Esophagus (tissue), 2 donors: Measurements from ENCODE around the gene ARHGAP10. TPM values are rescaled to one million over a fixed set of nuclear protein-coding genes. Genes with fewer than 3 reads are reported as not detected.

ENCODE experiments used
- H3K27ac ChIP-seq, 2 donors: one replicate each; pipeline ENCODE4 v1.5.1; 2013; ENCODE audit warnings: low read depth in 2 of 2, mild to moderate bottlenecking in 2 of 2, inconsistent platforms in 1 of 2, low read length in 1 of 2, moderate library complexity in 1 of 2
- H3K27me3 ChIP-seq, 2 donors: one replicate each; pipeline ENCODE4 v1.6.1; 2013; ENCODE audit warnings: low read length in 2 of 2, control low read depth in 1 of 2, mild to moderate bottlenecking in 1 of 2; ENCODE audit not compliant: insufficient read depth in 2 of 2, control insufficient read depth in 1 of 2
- H3K36me3 ChIP-seq, 2 donors: one replicate each; pipeline ENCODE4 v1.6.1; 2013; ENCODE audit warnings: low read length in 1 of 2; ENCODE audit not compliant: control insufficient read depth in 2 of 2, insufficient read depth in 2 of 2
- H3K4me1 ChIP-seq, 2 donors: one replicate each; pipeline ENCODE4 v1.6.1; 2013; ENCODE audit warnings: low read length in 1 of 2; ENCODE audit not compliant: control insufficient read depth in 2 of 2, insufficient read depth in 2 of 2
- H3K4me3 ChIP-seq, 2 donors: one replicate each; pipeline ENCODE4 v1.5.1; 2013; ENCODE audit warnings: low read length in 2 of 2, mild to moderate bottlenecking in 2 of 2, low read depth in 1 of 2, moderate library complexity in 1 of 2
- H3K9me3 ChIP-seq, 2 donors: one replicate each; pipeline ENCODE4 v1.6.1; 2013; ENCODE audit warnings: mild to moderate bottlenecking in 2 of 2, low read depth in 1 of 2, low read length in 1 of 2, moderate library complexity in 1 of 2; ENCODE audit not compliant: control insufficient read depth in 2 of 2, insufficient read depth in 1 of 2
- WGBS, 2 donors: extraction: QIAGEN DNeasy Blood & Tissue Kit; methylation state at CpG; one replicate each; pipeline ENCODE4 v1.1.7; 2013; 5-methylcytosine and 5-hydroxymethylcytosine counted together
- polyA plus RNA-seq, 2 donors: library from polyadenylated mRNA; stranded (reverse); fragments of 200-250 nt; gene quantifications; one replicate each; pipeline ENCODE4 v1.2.3, GENCODE V29; 2013
- donor health status: healthy with polysubstance abuse.
- donor health status: Bipolar disorder and iron deficiency.

ARHGAP10 gene
- polyA plus RNA-seq, 2 donors, result 31.2 to 53.9 TPM

- Histone ChIP-seq H3K36me3 (peaks cover 4 to 17% of the 10 kb centered on the region in 2 donors), H3K27ac (no peak overlapping the region), H3K9me3 (peaks cover 0 to 5% of the 10 kb centered on the region in 2 donors), H3K27me3 (no peaks in the 10 kb centered on the region), H3K4me3 (no peak overlapping the region), H3K4me1 (peaks cover 2 to 5% of the 10 kb centered on the region in 2 donors)
- 80 to 81% methylated on average over 13 of the region's 13 CpGs for WGBS, 2 donors
Measured at GRCh38 chr4:148068065-148068911, 336.4 kb downstream of the ARHGAP10 start.

GRCh38 chr4:148069086-148069894 is 337.4 kb downstream of the ARHGAP10 start:
- H3K27ac ChIP-seq, result no peak overlapping the region
- WGBS, 2 donors, result 90 to 93% methylated on average over 10 to 11 of the region's 11 CpGs
- peaks cover 2 to 5% of the 10 kb centered on the region in 2 donors for H3K4me1 ChIP-seq
- H3K9me3 ChIP-seq, result peaks cover 0 to 5% of the 10 kb centered on the region in 2 donors
- peaks cover 5 to 19% of the 10 kb centered on the region in 2 donors for H3K36me3 ChIP-seq
- H3K4me3 ChIP-seq, result no peak overlapping the region
- H3K27me3 ChIP-seq, result no peaks in the 10 kb centered on the region

- H3K36me3 ChIP-seq, result peaks cover 10 to 20% of the 10 kb centered on the region in 2 donors
- H3K27me3 ChIP-seq, result no peaks in the 10 kb centered on the region
- peaks cover 5 to 9% of the 10 kb centered on the region in 2 donors for H3K9me3 ChIP-seq
- H3K27ac ChIP-seq, result no peak overlapping the region
- 49 to 67% methylated on average over 3 of the region's 3 CpGs for WGBS, 2 donors
- peaks cover 2 to 5% of the 10 kb centered on the region in 2 donors for H3K4me1 ChIP-seq
- no peak overlapping the region for H3K4me3 ChIP-seq
Measured at GRCh38 chr4:148069895-148070178, 337.9 kb downstream of the ARHGAP10 start.

GRCh38 chr4:148071009-148071408 is 339.1 kb downstream of the ARHGAP10 start:
- peaks cover 13 to 26% of the 10 kb centered on the region in 2 donors for H3K36me3 ChIP-seq
- no peak overlapping the region for H3K4me3 ChIP-seq
- H3K27ac ChIP-seq, result no peak overlapping the region
- no peaks in the 10 kb centered on the region for H3K27me3 ChIP-seq
- 87 to 92% methylated on average over 4 of the region's 4 CpGs for WGBS, 2 donors
- peaks cover 8 to 14% of the 10 kb centered on the region in 2 donors for H3K9me3 ChIP-seq
- peaks cover 2 to 5% of the 10 kb centered on the region in 2 donors for H3K4me1 ChIP-seq

GRCh38 chr4:148072789-148073188 is 340.9 kb downstream of the ARHGAP10 start:
- H3K4me1 ChIP-seq, result peaks cover 0 to 2% of the 10 kb centered on the region in 2 donors
- no peak overlapping the region for H3K4me3 ChIP-seq
- peaks cover 9 to 29% of the 10 kb centered on the region in 2 donors for H3K36me3 ChIP-seq
- WGBS, 2 donors, result 96% methylated on average over 9 of the region's 9 CpGs
- no peaks in the 10 kb centered on the region for H3K27me3 ChIP-seq
- H3K27ac ChIP-seq, result no peak overlapping the region
- H3K9me3 ChIP-seq, result peaks cover 8 to 14% of the 10 kb centered on the region in 2 donors

- H3K27ac ChIP-seq, result no peak overlapping the region
- no peak overlapping the region for H3K4me3 ChIP-seq
- peaks cover 8 to 14% of the 10 kb centered on the region in 2 donors for H3K9me3 ChIP-seq
- H3K27me3 ChIP-seq, result no peaks in the 10 kb centered on the region
- 92% methylated on average over 6 of the region's 6 CpGs for WGBS, 2 donors
- peaks cover 0 to 2% of the 10 kb centered on the region in 2 donors for H3K4me1 ChIP-seq
- H3K36me3 ChIP-seq, result peaks cover 9 to 29% of the 10 kb centered on the region in 2 donors
Measured at GRCh38 chr4:148073349-148073748, 341.5 kb downstream of the ARHGAP10 start.

- no peak overlapping the region for H3K27ac ChIP-seq
- H3K4me3 ChIP-seq, result no peak overlapping the region
- peaks cover 0 to 1% of the 10 kb centered on the region in 2 donors for H3K4me1 ChIP-seq
- 92 to 96% methylated on average over 5 of the region's 5 CpGs for WGBS, 2 donors
- H3K36me3 ChIP-seq, result peaks cover 9 to 29% of the 10 kb centered on the region in 2 donors
- peaks cover 8 to 14% of the 10 kb centered on the region in 2 donors for H3K9me3 ChIP-seq
- H3K27me3 ChIP-seq, result no peaks in the 10 kb centered on the region
Measured at GRCh38 chr4:148074462-148074861, 342.6 kb downstream of the ARHGAP10 start.

- Histone ChIP-seq H3K27ac (no peak overlapping the region), H3K9me3 (peaks cover 8 to 14% of the 10 kb centered on the region in 2 donors), H3K27me3 (no peaks in the 10 kb centered on the region), H3K4me3 (no peak overlapping the region), H3K36me3 (peaks cover 9 to 31% of the 10 kb centered on the region in 2 donors), H3K4me1 (no peaks in the 10 kb centered on the region)
- WGBS, 2 donors, result 95 to 98% methylated on average over 3 of the region's 3 CpGs
Measured at GRCh38 chr4:148075438-148075837, 343.6 kb downstream of the ARHGAP10 start.

- no peaks in the 10 kb centered on the region for H3K27me3 ChIP-seq
- H3K27ac ChIP-seq, result no peak overlapping the region
- H3K4me1 ChIP-seq, result no peaks in the 10 kb centered on the region
- H3K9me3 ChIP-seq, result peaks cover 8 to 14% of the 10 kb centered on the region in 2 donors
- WGBS, 2 donors, result 89% methylated on average over 5 of the region's 5 CpGs
- no peak overlapping the region for H3K4me3 ChIP-seq
- peaks cover 9 to 38% of the 10 kb centered on the region in 2 donors for H3K36me3 ChIP-seq
Measured at GRCh38 chr4:148076964-148077363, 345.1 kb downstream of the ARHGAP10 start.
